SK-N-MC (cell line): ENCODE data around the gene CTNNA3.
"Not testable (repeated sequence)": the region's sequence is repeated elsewhere in the genome, so short reads cannot be mapped to it uniquely, and the experiment has no call there.

Source experiments
- DNase-seq: peaks from one replicate; pipeline ENCODE4 v3.0.0-alpha.2; 2011; ENCODE audit warnings: low read depth, low spot score
- H3K27ac ChIP-seq: fragments of 200-600 bp; sonication (generic); 2 replicates; pipeline ENCODE4 v1.5.1; 2016; ENCODE audit warnings: mixed run types
- H3K36me3 ChIP-seq: fragments of 200-600 bp; sonication (generic); 2 replicates; pipeline ENCODE4 v1.6.1; 2017; ENCODE audit warnings: antibody characterized with exemption, low read length, mixed read lengths; ENCODE audit not compliant: insufficient read depth
- H3K4me3 ChIP-seq: fragments of 200-600 bp; sonication (generic); 2 replicates; pipeline ENCODE4 v1.5.1; 2016
- H3K9ac ChIP-seq: fragments of 200-600 bp; sonication (generic); 2 replicates; pipeline ENCODE4 v1.8.0; 2017; ENCODE audit warnings: mixed run types, mixed read lengths; ENCODE audit not compliant: insufficient read length
- H3K9me3 ChIP-seq: fragments of 200-600 bp; sonication (generic); 2 replicates; pipeline ENCODE4 v1.6.1; 2017; ENCODE audit warnings: low read depth, mild to moderate bottlenecking, antibody characterized with exemption, low read length, moderate library complexity, mixed read lengths
- EZH2 ChIP-seq: fragments of 200-600 bp; sonication (generic); IDR thresholded peaks from one replicate; pipeline ENCODE4 v1.6.1; 2017; ENCODE audit warnings: antibody characterized with exemption
- FOXP2 ChIP-seq: optimal IDR thresholded peaks from 2 replicates; pipeline ENCODE3; 2011; ENCODE audit warnings: mild to moderate bottlenecking, moderate library complexity; ENCODE audit not compliant: insufficient read depth; ENCODE audit errors: extremely low read length, control extremely low read depth
- POLR2AphosphoS5 ChIP-seq: IDR thresholded peaks from 2 replicates; pipeline ENCODE4 v1.6.1; 2012; ENCODE audit warnings: mild to moderate bottlenecking, low read depth, low read length, borderline replicate concordance

CTNNA3 gene

DNA sequence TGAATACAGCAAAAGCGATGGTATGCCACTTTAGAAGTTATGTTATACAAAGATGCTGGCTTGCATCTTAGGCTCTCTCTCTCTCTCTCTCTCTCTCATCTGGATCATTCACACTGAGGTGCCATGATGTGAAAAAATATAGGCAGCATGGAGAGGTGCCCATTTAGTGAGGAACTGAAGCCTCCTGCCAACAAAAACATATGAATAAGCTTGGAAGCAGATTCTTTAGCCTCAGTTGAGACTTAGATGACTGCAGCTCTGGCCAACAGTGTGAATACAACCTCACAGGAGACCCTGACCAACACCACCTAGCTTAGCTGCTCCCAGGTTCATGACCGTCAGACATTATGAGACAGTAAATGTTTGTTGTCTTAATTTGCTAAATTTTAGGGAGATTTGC, 1330.3 kb downstream of the CTNNA3 start:
- no peak for DNase-seq
- Histone ChIP-seq H3K36me3 (no peaks in the 10 kb centered on the region), H3K9ac (no peak overlapping the region), H3K4me3 (no peak overlapping the region), H3K27ac (no peak overlapping the region), H3K9me3 (no peaks in the 10 kb centered on the region)
- TF ChIP-seq POLR2AphosphoS5 (no peak), EZH2 (no peak), FOXP2 (no peak)

DNA sequence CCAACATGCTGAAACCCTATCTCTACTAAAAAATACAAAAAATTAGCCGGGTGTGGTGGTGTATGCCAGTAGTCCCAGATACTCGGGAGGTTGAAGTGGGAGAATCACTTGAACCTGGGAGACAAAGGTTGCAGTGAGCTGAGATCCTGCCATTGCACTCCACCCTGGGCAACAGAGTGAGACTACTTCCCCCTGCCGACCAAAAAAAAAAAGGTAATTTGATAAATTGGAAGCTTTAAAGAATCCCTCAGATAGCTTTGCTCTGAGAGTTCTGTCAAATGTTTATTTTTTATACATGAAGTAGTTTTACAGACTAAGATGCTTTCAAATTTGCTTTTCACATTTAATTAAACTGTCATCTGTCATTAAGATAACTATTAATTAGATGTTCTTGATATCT, 1333.5 kb downstream of the CTNNA3 start:
- Histone ChIP-seq H3K9ac (no peak overlapping the region), H3K27ac (no peak overlapping the region), H3K9me3 (no peaks in the 10 kb centered on the region), H3K4me3 (no peak overlapping the region), H3K36me3 (no peaks in the 10 kb centered on the region)
- DNase-seq: no peak
- TF ChIP-seq POLR2AphosphoS5 (no peak), FOXP2 (no peak), EZH2 (no peak)

- not testable (repeated sequence) for H3K9ac ChIP-seq, H3K9me3 ChIP-seq, H3K36me3 ChIP-seq, H3K4me3 ChIP-seq, DNase-seq, H3K27ac ChIP-seq
Measured at GRCh38 chr10:66353822-66354221, 1342.2 kb downstream of the CTNNA3 start.

- Histone ChIP-seq H3K9me3 (no peaks in the 10 kb centered on the region), H3K9ac (no peak overlapping the region), H3K4me3 (no peak overlapping the region), H3K36me3 (no peaks in the 10 kb centered on the region), H3K27ac (no peak overlapping the region)
- DNase-seq: no peak
- TF ChIP-seq EZH2: no peak
- TF ChIP-seq POLR2AphosphoS5: no peak
- no peak for TF ChIP-seq FOXP2
Measured at GRCh38 chr10:66353422-66353821, 1342.6 kb downstream of the CTNNA3 start.

DNA sequence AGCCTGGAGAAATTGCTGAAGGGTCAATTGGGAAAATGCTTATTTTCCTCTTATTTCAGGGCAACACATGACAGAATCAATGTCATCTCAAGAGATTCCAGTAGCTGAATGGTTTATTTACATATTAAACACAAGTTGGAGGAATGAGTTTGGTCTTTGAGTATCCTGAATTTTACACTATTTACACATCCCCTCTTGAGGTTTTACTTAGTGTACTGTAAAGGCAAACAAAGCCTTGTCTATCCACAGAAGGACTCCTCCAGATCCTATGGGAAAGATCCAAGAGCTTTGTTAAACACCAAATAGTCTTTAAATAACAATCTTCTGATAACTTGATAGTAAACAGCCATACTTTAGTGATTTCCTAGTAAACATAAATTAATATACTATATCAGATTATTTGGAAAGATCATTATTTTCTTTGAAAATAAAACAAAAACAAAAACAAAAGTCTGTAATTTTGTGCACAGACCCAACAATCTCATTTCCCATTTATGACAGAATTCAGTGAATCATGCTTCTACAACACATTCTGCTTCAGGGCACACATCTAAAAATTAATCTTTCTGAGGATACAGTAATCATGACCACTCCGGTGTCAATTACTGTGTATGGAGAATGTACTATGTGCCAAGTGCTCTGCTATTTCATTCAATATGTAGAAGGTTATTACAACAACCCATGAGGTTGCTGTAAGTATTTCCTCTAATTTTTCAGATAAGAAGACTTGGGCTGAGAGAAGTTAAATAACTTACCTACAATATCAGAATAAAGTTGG, 1345.2 kb downstream of the CTNNA3 start:
- TF ChIP-seq POLR2AphosphoS5 (no peak), FOXP2 (no peak), EZH2 (no peak)
- H3K36me3 ChIP-seq: no peaks in the 10 kb centered on the region
- DNase-seq: no peak
- no peak overlapping the region for H3K9ac ChIP-seq
- H3K9me3 ChIP-seq: no peaks in the 10 kb centered on the region
- H3K4me3 ChIP-seq: no peak overlapping the region
- no peak overlapping the region for H3K27ac ChIP-seq

DNA sequence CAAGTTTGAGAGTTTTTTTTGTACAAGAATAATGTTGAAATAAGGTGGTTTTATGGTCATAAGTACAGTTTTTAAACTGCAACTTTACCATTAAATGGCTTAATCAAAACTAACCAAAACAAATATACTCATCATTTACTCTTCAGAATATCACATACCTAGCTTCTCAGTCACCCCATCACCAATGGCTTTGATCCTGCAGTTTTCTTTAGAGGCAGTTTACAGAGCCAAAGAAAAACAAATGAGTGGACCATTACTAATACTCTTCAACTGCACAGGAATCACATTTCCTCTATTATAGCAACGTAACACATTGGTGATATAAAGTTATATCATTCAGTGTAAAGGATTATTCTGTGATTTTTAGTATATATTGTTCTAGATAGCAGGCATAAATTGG, 1346.3 kb downstream of the CTNNA3 start:
- Histone ChIP-seq H3K9me3 (no peaks in the 10 kb centered on the region), H3K4me3 (no peak overlapping the region), H3K27ac (no peak overlapping the region), H3K36me3 (no peaks in the 10 kb centered on the region), H3K9ac (no peak overlapping the region)
- no peak for DNase-seq
- TF ChIP-seq FOXP2: no peak
- no peak for TF ChIP-seq POLR2AphosphoS5
- no peak for TF ChIP-seq EZH2

GRCh38 chr10:66349076-66349475, 1346.9 kb downstream of the CTNNA3 start:
- H3K9me3 ChIP-seq: no peaks in the 10 kb centered on the region
- no peak for DNase-seq
- no peaks in the 10 kb centered on the region for H3K36me3 ChIP-seq
- TF ChIP-seq FOXP2 (no peak), EZH2 (no peak), POLR2AphosphoS5 (no peak)
- H3K4me3 ChIP-seq: no peak overlapping the region
- H3K27ac ChIP-seq: no peak overlapping the region
- H3K9ac ChIP-seq: no peak overlapping the region

DNA sequence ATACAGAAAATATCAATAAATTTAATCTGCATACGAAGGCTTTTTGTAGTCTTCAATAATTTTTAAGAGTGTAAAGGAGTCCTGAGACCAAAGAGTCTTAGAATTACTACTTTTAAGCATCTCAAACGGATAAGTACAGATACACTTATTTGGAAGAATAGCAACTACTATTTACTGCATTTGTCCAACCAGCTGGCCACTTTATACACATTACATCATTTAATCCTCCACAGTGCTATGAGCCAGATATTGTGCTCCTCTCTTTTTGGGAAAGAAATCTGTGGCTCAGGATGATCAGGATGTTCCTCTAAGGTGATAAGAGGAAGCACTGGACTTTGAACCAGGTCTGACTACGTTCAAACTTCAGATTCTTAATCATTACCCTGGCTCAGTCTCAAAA, 1358.8 kb downstream of the CTNNA3 start:
- H3K9me3 ChIP-seq: no peaks in the 10 kb centered on the region
- no peaks in the 10 kb centered on the region for H3K36me3 ChIP-seq
- DNase-seq: no peak
- H3K9ac ChIP-seq: no peak overlapping the region
- no peak for TF ChIP-seq EZH2
- no peak for TF ChIP-seq POLR2AphosphoS5
- TF ChIP-seq FOXP2: no peak
- H3K27ac ChIP-seq: no peak overlapping the region
- H3K4me3 ChIP-seq: no peak overlapping the region

GRCh38 chr10:66336791-66337190, 1359.2 kb downstream of the CTNNA3 start:
- Histone ChIP-seq H3K9ac (no peak overlapping the region), H3K9me3 (no peaks in the 10 kb centered on the region), H3K36me3 (no peaks in the 10 kb centered on the region), H3K27ac (no peak overlapping the region), H3K4me3 (no peak overlapping the region)
- no peak for TF ChIP-seq POLR2AphosphoS5
- no peak for DNase-seq

GRCh38 chr10:66335753-66336152, 1360.2 kb downstream of the CTNNA3 start:
- not testable (repeated sequence) for H3K4me3 ChIP-seq, H3K27ac ChIP-seq, DNase-seq, H3K36me3 ChIP-seq, H3K9me3 ChIP-seq, H3K9ac ChIP-seq
